ENCODE results near the gene CORO7.
A peak's percentile ranks its signal among the peaks of the same experiment; 100 is the strongest.

Gene CORO7

GRCh38 chr16:4332623-4333307 is 83.6 kb downstream of the CORO7 start:
- no peak for DNase-seq

GRCh38 chr16:4332083-4332482 is 84.3 kb downstream of the CORO7 start:
- no peak for DNase-seq

- DNase-seq = peak; percentile 73
Measured at GRCh38 chr16:4330277-4330874, 86.0 kb downstream of the CORO7 start.

GRCh38 chr16:4328782-4329775 is 87.3 kb downstream of the CORO7 start:
- no peak for DNase-seq

GRCh38 chr16:4328046-4328781 is 88.2 kb downstream of the CORO7 start:
- peak; percentile 56 for DNase-seq

- DNase-seq = no peak
Measured at GRCh38 chr16:4327386-4328045, 88.9 kb downstream of the CORO7 start.

GRCh38 chr16:4325253-4325758 is 91.1 kb downstream of the CORO7 start:
- no peak for DNase-seq

- no peak for DNase-seq
Measured at GRCh38 chr16:4324492-4325252, 91.7 kb downstream of the CORO7 start.

- DNase-seq = no peak
Measured at GRCh38 chr16:4323845-4324488, 92.4 kb downstream of the CORO7 start.

- DNase-seq = no peak
Measured at GRCh38 chr16:4323071-4323844, 93.1 kb downstream of the CORO7 start.

GRCh38 chr16:4322121-4323052 is 94.0 kb downstream of the CORO7 start:
- no peak for DNase-seq

GRCh38 chr16:4321286-4322120 is 94.9 kb downstream of the CORO7 start:
- no peak for DNase-seq

- DNase-seq = no peak
Measured at GRCh38 chr16:4320571-4321137, 95.7 kb downstream of the CORO7 start.

GRCh38 chr16:4319454-4320421 is 96.7 kb downstream of the CORO7 start:
- DNase-seq = no peak

GRCh38 chr16:4318967-4319366 is 97.4 kb downstream of the CORO7 start:
- DNase-seq = no peak

GRCh38 chr16:4318451-4318910 is 97.9 kb downstream of the CORO7 start:
- no peak for DNase-seq

Data from stimulated activated CD4-positive, alpha-beta T cell treated with anti-CD3 and anti-CD28 coated beads, Interleukin-12 subunit alpha, Interleukin-12 subunit beta, amount 100 ng/mL, for 4 hours (primary cell).